ENCODE measurements around the gene SIAE. TPM values are rescaled to one million over a fixed set of nuclear protein-coding genes. Genes with fewer than 3 reads are reported as not detected.

The SIAE gene
- 1 to 10 TPM; 4.1 to 6.4 (median 6.1) TPM for total RNA-seq

GRCh38 chr11:124673333-124674167 is at the start of gene SIAE, which contains the start of gene SPA17:
Gene SIAE, minus strand, starts transcription at chr11:124673739. Its CDS starts 31 bp downstream, at chr11:124673708.
Gene SPA17, plus strand, starts transcription at chr11:124673904. Its CDS starts 1,361 bp downstream, at chr11:124675265.
- WGBS, 2 donors, result 0 to 1% methylated on average over 48 to 54 of the region's 58 CpGs
- peak; percentile 89 to 98 for DNase-seq (ENCODE audit: low spot score in 2 of 2)
- peak within 1 kb of the TSS; percentile 76 for H3K4me3 ChIP-seq (ENCODE audit: low read depth, poor library complexity, severe bottlenecking)
- intact Hi-C loops (cut with DNase I; ENCODE audit: low total_unique reads), result loop anchor here (5.0 kb wide), 1 partner anchor 89 kb away; the partner anchor contains the start of gene ESAM
- no peak for TF ChIP-seq CTCF (IDR thresholded peaks at IDR 0.05)
- TF ChIP-seq POLR2A (IDR thresholded peaks at IDR 0.05), result no peak

- no peak for TF ChIP-seq CTCF (IDR thresholded peaks at IDR 0.05)
- TF ChIP-seq POLR2A (IDR thresholded peaks at IDR 0.05), result no peak
- WGBS, 2 donors, result 21 to 35% methylated on average over 6 of the region's 6 CpGs
- no peak for DNase-seq (ENCODE audit: low spot score in 2 of 2)
- no peak overlapping the region for H3K4me3 ChIP-seq (ENCODE audit: low read depth, poor library complexity, severe bottlenecking)
- intact Hi-C loops (cut with DNase I; ENCODE audit: low total_unique reads), result no loop called here
Observed at GRCh38 chr11:124722176-124722575, 48.6 kb upstream of the SIAE start.

DNA sequence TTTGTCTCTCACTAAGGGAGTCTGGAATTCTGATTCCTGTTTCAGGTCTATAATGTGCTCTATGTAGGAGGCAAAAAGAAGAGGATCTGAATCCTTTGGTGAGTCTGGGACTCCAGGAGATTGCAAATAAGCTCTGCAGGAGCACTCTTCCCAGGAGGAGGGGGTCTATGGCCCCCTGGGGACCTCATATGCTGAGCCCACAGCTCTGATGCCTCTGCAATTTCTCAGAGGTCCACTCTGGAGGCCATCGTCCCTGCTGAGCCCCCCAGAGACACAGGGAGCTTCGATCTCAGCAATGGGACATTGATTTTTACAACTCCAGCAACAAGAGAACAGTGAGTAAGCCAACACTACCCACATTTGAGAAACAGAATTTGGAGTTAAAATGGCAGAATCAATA is 46.0 kb upstream of the SIAE start:
- TF ChIP-seq CTCF (IDR thresholded peaks at IDR 0.05) (no peak), POLR2A (IDR thresholded peaks at IDR 0.05) (no peak)

DNA sequence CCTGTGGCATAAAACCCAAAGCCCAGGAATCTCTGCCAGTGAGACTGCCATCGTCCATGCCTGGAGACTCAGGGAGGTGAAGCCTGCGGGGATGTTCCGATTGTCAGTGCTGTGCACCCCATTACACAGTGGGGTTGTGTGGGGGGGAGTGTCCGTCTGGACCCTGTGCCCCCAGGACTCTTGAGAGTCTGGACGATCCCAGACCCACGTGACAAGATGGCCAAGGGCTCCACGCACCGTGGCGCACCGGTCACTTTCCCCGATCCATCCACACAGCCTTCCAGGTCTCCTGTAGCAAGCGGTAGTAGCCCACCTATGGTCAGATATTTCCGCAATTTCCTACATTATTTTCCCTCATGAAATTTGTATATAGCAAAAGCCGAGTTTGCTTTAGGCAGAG is 45.3 kb upstream of the SIAE start:
- intact Hi-C loops (cut with DNase I; ENCODE audit: low total_unique reads), result no loop called here
- no peak for DNase-seq (ENCODE audit: low spot score in 2 of 2)
- WGBS, 2 donors, result 27 to 34% methylated on average over 14 of the region's 14 CpGs
- no peak overlapping the region for H3K4me3 ChIP-seq (ENCODE audit: low read depth, poor library complexity, severe bottlenecking)
- TF ChIP-seq POLR2A (IDR thresholded peaks at IDR 0.05) (no peak), CTCF (IDR thresholded peaks at IDR 0.05) (no peak)

More for the DNA sequence above, 46.0 kb upstream of the SIAE start:
- 44 to 45% methylated on average over 2 of the region's 2 CpGs for WGBS, 2 donors
- no peak overlapping the region for H3K4me3 ChIP-seq (ENCODE audit: low read depth, poor library complexity, severe bottlenecking)
- no peak for DNase-seq (ENCODE audit: low spot score in 2 of 2)
- intact Hi-C loops (cut with DNase I; ENCODE audit: low total_unique reads), result no loop called here

GRCh38 chr11:124717786-124718651 is 44.5 kb upstream of the SIAE start:
- no peak overlapping the region for H3K4me3 ChIP-seq (ENCODE audit: low read depth, poor library complexity, severe bottlenecking)
- intact Hi-C loops (cut with DNase I; ENCODE audit: low total_unique reads), result no loop called here
- no peak for DNase-seq (ENCODE audit: low spot score in 2 of 2)
- WGBS, 2 donors, result 0 to 1% methylated on average over 44 to 45 of the region's 45 CpGs
- TF ChIP-seq CTCF (IDR thresholded peaks at IDR 0.05) (no peak), POLR2A (IDR thresholded peaks at IDR 0.05) (no peak)
